CD4-positive, alpha-beta T cell treated with Interleukin-2 at 100 ng/mL for 4 hours (primary cell): ENCODE data around the gene CACNB4.

Source experiments
- DNase-seq: peaks from one replicate; pipeline ENCODE4 v3.0.0-alpha.2; 2020; ENCODE audit warnings: low spot score

Gene CACNB4

GRCh38 chr2:151853070-151853758, 245.6 kb downstream of the CACNB4 start:
- no peak for DNase-seq

- DNase-seq, result no peak
These were observed 246.4 kb downstream of the CACNB4 start for GRCh38 chr2:151852260-151853069.

DNA sequence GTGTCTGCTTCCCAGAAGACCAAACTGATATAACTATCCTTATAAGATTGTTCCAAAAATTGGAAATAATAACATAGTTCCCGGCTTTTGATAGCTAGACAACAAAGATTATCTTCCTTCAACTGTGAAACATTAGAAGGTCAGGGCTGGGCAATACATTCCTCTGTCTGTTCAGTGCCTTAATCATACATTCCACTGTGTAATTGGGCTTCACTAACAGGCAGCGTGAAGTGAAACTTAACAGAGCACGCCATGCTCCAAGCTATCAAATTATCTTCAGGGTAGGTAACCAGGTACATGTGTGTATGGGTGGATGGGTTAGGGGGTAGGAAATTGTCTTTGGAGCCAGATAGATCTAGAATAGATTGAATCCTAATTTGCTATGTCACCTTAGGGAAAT, 247.1 kb downstream of the CACNB4 start:
- DNase-seq, result no peak

DNA sequence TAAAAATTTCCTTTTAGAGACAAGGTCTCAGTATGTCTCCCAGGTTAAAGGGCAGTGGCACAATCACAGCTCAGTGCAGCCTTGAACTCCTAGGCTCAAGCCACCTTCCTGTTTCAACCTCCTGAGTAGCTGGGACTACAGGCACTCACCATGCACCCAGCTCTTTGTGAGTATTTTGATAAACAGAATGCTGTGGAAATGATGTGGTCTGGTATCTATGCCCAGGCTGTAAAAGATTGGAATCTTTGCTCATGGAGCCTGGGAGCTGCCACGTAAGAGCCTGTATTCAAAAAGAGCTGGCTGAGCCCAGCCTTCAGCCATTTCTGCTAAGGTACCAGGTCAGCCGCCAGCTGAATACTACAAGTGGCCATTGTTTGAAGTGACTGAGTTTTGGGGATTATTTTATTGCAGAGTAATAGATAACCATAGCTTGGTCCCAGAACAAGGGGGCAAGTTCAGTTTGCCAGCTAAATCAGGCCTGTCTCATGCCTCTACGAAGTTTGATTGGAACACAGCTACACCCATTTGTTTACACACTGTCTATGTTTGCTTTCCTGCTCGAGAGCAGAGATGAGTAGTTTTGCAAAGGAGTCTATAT, 249.3 kb downstream of the CACNB4 start:
- no peak for DNase-seq

DNA sequence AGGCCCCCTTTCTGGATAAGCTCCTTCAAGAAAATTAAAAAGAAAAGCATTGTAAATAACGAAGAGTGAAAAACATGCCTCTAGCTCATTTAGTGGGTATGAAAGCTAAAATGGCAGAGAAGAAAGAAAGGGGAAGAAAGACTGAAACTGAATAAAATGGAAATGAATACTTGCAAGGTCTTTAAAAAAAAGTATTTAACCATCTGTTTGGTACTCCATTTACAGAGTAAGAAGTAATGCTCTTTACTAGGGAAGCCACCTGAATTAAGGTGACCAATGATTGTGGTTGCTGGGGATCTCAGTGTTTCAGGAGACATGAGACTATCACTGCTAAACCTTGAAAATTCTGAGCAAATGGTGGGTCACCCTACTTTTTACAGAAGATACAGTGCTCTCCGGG, 253.0 kb downstream of the CACNB4 start:
- no peak for DNase-seq

DNA sequence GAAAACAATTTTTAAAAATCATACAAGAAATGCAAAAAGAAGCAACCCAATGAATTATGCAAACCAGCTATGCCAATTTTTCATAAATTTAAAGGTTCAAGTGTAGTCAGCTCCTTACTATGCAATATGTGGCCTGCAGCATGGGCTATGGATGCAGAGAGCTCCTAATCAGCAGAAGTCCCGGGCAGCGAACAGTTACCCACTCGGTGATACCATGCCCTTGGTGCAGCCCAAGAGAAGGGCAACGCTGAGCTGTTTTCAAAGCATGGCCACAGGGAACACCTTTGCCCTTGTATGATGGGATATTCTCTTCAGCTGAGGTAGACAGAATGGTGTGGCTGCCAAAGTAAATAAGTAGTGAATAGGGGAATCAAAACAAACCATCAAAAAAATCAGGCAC, 253.4 kb downstream of the CACNB4 start:
- no peak for DNase-seq

DNA sequence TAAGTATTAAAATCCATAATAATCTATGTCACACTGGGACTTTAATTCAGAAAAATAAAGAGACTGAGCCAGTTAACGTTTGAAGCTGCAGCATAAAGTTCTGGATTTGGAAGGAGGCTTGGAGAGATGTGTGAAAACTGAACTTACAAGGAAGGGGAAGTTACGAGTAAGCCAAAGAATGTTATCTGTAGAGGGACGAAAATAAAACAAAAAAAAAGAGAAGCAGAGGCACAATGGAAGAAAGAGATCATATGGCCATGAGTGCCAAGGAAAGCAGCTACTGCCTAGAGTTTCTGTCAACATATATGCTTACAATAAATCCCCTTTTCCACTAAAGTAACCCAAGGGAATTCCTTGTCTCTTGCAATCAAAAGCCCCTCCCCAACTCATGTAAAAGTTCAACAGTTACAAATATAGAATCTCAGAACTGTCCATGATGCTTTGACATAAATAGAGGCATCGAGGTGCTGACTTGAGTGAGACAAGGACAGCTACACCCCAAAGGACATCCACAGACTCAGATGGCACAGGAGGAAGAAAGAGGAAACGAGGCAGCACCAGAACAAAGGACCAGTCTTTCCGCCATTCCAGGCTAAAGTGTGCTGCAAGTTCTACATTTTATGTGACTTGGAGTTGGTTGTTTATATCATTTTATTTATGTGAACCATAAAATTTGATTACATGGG, 254.5 kb downstream of the CACNB4 start:
- DNase-seq, result no peak

DNA sequence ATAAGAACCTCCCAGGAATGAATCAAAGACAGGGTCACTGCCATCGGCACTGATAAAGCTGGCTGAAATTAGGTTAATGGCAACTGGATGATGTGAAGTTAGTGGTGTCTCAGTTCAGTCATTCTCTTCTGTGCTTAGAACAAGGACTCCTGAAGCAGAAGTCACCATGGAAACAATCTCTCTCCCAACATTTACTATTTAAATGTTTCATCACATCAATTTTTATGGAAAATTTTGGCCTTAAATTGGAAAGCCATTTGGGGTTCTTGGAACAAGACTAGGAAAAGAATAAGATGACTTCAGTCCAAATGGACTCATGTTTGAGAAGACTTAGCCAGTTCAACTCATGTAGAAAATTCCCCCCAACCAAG, 255.2 kb downstream of the CACNB4 start:
- DNase-seq, result no peak

GRCh38 chr2:151842830-151843690, 255.8 kb downstream of the CACNB4 start:
- no peak for DNase-seq

- DNase-seq, result no peak
These were observed 257.8 kb downstream of the CACNB4 start for GRCh38 chr2:151841047-151841424.

DNA sequence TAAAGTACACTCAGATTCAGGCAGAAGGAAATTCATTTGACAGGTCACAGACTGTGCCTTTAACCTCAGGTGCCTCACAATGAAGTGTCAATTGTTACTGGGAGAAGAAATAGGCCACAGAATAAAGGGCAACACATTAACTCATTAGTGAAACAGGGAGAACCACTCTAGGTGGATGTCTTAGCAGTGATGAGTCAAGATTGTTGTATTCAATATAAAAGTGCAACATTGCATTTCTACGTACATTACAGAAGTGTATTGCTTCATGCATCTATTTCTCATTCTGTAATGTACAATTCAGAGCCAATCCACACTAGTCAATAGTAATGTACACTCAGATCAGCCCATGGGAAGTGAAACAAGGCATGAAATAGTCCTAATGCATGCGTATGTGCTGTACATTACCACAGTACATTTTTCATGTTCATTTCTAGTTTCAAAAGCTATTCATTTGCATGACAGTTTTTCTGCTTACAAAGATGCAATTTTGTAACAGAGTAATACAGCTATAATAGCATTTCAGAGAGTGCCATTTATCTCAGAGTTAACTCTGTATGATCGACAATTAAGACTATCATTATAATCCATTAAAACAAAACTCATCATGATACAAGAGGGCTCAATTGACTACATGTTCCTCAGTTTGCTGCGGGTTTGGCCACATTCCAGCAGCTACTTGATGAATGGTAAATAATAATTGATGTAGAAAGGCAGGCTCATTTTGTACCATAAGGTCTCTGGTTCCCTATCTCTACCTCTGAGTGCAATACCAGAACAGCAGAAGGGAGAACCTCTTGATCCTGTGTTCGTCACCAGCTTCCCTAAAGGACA, 258.4 kb downstream of the CACNB4 start:
- no peak for DNase-seq

GRCh38 chr2:151837926-151838325, 260.9 kb downstream of the CACNB4 start:
- no peak for DNase-seq

DNA sequence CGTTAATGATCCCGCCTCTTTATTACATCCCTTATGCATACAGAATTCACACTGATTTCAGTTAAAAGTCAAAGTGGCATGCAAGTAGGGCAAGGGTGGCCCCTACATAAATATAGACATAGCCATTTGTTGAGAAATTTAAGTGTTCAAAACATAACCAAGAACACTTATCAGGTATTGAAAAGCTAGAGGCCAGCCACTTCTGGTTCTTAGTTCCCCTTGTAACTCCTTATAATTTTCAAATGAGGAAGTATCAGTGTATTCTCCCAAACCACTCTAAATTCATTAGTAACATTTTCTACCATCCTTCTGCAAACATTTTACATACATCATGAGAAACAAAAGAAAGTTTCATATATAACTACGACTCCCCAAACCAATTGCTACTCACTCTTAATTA, 264.9 kb downstream of the CACNB4 start:
- no peak for DNase-seq

- no peak for DNase-seq
These were observed 267.9 kb downstream of the CACNB4 start for GRCh38 chr2:151830961-151831360.

DNA sequence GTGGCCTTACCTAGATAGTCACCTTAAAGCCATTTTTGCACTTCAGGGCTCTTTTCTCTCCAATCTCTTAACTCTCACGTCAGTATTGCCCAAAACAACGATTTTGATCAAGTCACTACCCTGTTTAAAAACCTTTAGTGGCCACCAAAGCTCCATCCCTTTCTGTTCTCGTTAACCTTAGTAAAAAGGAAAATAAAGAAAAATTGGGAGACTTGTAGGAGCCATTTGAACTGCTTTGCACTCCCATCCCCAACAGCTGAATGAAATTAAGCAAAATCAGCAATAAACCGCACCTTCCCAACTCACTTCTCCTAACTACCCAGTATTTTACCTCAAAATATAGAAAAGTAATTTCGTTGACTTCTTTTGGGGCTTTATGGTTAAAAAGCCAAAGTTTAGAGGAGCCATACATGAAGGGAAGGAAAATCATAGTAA, 269.9 kb downstream of the CACNB4 start:
- DNase-seq, result no peak

GRCh38 chr2:151828143-151828889, 270.5 kb downstream of the CACNB4 start, which contains the start of gene ARL5A:
ARL5A (minus strand) TSS chr2:151828421; CDS start chr2:151828176, 245 bp downstream.
- peak; percentile 96 for DNase-seq

DNA sequence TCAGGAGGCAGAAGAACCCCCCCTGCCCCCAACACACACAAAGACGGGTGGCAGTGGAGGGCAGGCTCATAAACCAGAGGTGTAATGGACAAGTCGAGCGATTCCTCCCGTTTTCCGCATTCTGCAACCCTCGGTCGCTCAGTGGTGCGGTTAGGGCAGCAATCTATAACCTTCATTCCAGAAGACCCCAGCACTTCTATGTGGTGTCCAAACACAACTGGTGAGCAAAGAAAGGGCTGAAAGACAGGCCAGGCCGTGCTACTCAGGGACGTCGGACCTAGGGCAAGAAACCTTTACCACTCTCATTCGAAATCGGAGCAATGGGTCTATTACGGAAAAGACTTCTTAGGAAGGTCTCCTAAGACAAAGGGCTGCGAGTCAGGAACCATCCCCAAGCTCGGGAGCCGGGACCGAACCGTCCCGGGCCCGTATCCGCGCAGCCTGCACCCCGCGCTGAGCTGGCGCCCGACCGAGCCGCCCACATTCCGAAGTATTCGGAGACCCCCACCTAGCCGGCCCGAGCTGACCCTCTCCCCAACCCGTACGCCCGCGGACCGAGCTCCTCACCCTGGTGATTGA, 271.2 kb downstream of the CACNB4 start:
- DNase-seq, result no peak

DNA sequence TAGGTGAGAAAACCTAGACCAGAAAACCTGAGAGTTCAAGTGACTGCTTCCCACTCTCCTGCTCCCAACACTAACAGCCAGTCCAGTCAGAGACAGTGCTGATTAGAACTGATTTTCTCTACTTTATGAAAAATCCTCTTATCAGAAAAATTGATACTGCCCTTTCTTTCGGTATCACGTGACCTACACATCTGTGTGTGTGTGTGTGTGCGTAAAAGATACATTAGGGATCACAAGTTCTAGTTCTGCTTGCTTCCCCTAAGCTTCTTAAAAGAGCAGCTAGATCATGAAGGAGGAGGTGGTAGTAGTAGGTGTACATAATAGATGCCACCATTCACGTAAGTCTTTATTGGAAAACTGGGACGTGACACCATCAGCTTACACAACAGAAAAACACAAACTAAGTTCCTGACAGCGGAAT, 272.1 kb downstream of the CACNB4 start:
- DNase-seq, result peak; percentile 23

- DNase-seq, result no peak
These were observed 274.0 kb downstream of the CACNB4 start for GRCh38 chr2:151824886-151825285.

DNA sequence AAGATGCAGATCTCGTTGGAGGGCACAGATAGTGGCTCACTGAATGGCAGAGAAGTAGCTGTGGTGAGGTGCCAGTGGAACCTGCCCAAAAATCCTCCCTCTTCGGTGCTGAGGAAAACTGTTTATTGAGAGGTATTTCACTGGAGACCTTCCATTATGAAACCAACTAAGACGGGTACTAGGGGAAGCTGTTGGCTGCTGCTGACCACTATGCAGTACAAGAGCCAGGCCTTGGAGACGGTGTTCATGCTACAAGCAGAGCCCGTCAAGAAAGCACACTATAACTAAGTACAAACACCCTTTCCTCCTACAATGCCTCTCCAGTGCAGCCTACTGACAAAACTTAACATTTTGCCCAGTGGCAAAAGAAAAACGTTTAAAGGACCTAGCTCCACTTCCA, 275.2 kb downstream of the CACNB4 start:
- DNase-seq, result no peak
